A204.1 (cell line): ENCODE measurements around the gene ATXN2.
"Not testable (repeated sequence)": the region's sequence is repeated elsewhere in the genome, so short reads cannot be mapped to it uniquely, and the experiment has no call there.

Experiments used
- FAIRE-seq: peaks from 2 replicates; lab custom pipeline; 2012; peaks lifted over from hg19 to GRCh38; lab: Jason Lieb, UNC

The ATXN2 gene

GRCh38 chr12:111598637-111599452 lies at the start of gene ATXN2:
Gene ATXN2, minus strand, starts transcription at chr12:111599315. Its CDS starts 281 bp downstream, at chr12:111599034.
- FAIRE-seq, result no peak

GRCh38 chr12:111645433-111645832 lies 46.3 kb upstream of the ATXN2 start:
- no peak for FAIRE-seq

- FAIRE-seq, result no peak
Observed at GRCh38 chr12:111643427-111643826, 44.3 kb upstream of the ATXN2 start.

GRCh38 chr12:111642681-111643426 lies 43.7 kb upstream of the ATXN2 start:
- no peak for FAIRE-seq

GRCh38 chr12:111640506-111640905 lies 41.4 kb upstream of the ATXN2 start:
- FAIRE-seq, result no peak

GRCh38 chr12:111638556-111638955 lies 39.4 kb upstream of the ATXN2 start:
- FAIRE-seq, result no peak

- no peak for FAIRE-seq
Observed at GRCh38 chr12:111636209-111636945, 37.3 kb upstream of the ATXN2 start.

GRCh38 chr12:111635524-111635923 lies 36.4 kb upstream of the ATXN2 start:
- FAIRE-seq, result no peak

GRCh38 chr12:111628505-111629260 lies 29.6 kb upstream of the ATXN2 start:
- FAIRE-seq, result no peak

- FAIRE-seq, result no peak
Observed at GRCh38 chr12:111626230-111626629, 27.1 kb upstream of the ATXN2 start.

- no peak for FAIRE-seq
Observed at GRCh38 chr12:111624540-111624939, 25.4 kb upstream of the ATXN2 start.

GRCh38 chr12:111617841-111618240 lies 18.7 kb upstream of the ATXN2 start:
- FAIRE-seq, result not testable (repeated sequence)

GRCh38 chr12:111616177-111616623 lies 17.1 kb upstream of the ATXN2 start:
- FAIRE-seq, result no peak

GRCh38 chr12:111607239-111607638 lies 8.1 kb upstream of the ATXN2 start:
- no peak for FAIRE-seq

- FAIRE-seq, result no peak
Observed at GRCh38 chr12:111606767-111607230, 7.7 kb upstream of the ATXN2 start.

- FAIRE-seq, result no peak
Observed at GRCh38 chr12:111605911-111606766, 7.0 kb upstream of the ATXN2 start.

GRCh38 chr12:111602857-111603256 lies 3.7 kb upstream of the ATXN2 start:
- not testable (repeated sequence) for FAIRE-seq

- FAIRE-seq, result no peak
Observed at GRCh38 chr12:111602348-111602747, 3.2 kb upstream of the ATXN2 start.

- not testable (repeated sequence) for FAIRE-seq
Observed at GRCh38 chr12:111600986-111601385, 1.9 kb upstream of the ATXN2 start.

- FAIRE-seq, result no peak
Observed at GRCh38 chr12:111600205-111600642, 1.1 kb upstream of the ATXN2 start.
